Naive thymus-derived CD4-positive, alpha-beta T cell (primary cell): Measurements from ENCODE around the gene TUBB2B. TPM values are rescaled to one million over a fixed set of nuclear protein-coding genes. Genes with fewer than 3 reads are reported as not detected.

Experiments
- ATAC-seq: fragments of 150-1000 bp; cut with Tn5 transposase; 2 replicates; pipeline ENCODE4 v1.10.0; 2021; ENCODE audit warnings: mild to moderate bottlenecking, moderate library complexity
- CTCF ChIA-PET: fragments of 350-600 bp; sonication (Branson Sonifier 250); formaldehyde crosslinking; loops from one replicate; lab custom pipeline; 2021; ENCODE audit warnings: antibody characterized with exemption; lab: Charles Lee
- POLR2A ChIA-PET: fragments of 350-600 bp; sonication (Branson Sonifier 250); formaldehyde crosslinking; loops from one replicate; lab custom pipeline; 2021; ENCODE audit warnings: antibody characterized with exemption, inconsistent platforms; lab: Charles Lee
- DNase-seq, 9 donors: peaks; one replicate each; pipeline versions ENCODE4 v3.0.0 to v3.0.0-alpha.2; 2020 to 2022; ENCODE audit warnings: mixed read lengths in 1 of 9
- H3K27ac ChIP-seq: one replicate; pipeline ENCODE4 v1.7.0; 2013; ENCODE audit warnings: mild to moderate bottlenecking, low read depth, low read length, moderate library complexity
- H3K27me3 ChIP-seq, 2 donors: one replicate each; pipeline ENCODE4 v1.7.0; 2013; ENCODE audit warnings: low read length in 2 of 2, mild to moderate bottlenecking in 2 of 2, moderate library complexity in 2 of 2; ENCODE audit not compliant: control insufficient read depth in 2 of 2, insufficient read depth in 2 of 2
- H3K36me3 ChIP-seq, 3 experiments: 1 replicate in 2 of 3; 2 replicates in 1 of 3; pipeline ENCODE4 v1.7.0; 2013; ENCODE audit warnings: low read length in 3 of 3, mild to moderate bottlenecking in 3 of 3, moderate library complexity in 1 of 3; ENCODE audit not compliant: insufficient read depth in 3 of 3, control insufficient read depth in 2 of 3
- H3K4me1 ChIP-seq, 2 donors: one replicate each; pipeline ENCODE4 v1.7.0; 2013; ENCODE audit warnings: low read length in 2 of 2, mild to moderate bottlenecking in 2 of 2, moderate library complexity in 1 of 2; ENCODE audit not compliant: control insufficient read depth in 2 of 2, insufficient read depth in 2 of 2
- H3K4me3 ChIP-seq: 2 replicates; pipeline ENCODE4 v1.7.0; 2013; ENCODE audit warnings: mild to moderate bottlenecking, low read length
- H3K9me3 ChIP-seq, 3 experiments: 1 replicate in 2 of 3; 2 replicates in 1 of 3; pipeline ENCODE4 v1.7.0; 2013; ENCODE audit warnings: low read length in 3 of 3; ENCODE audit not compliant: control insufficient read depth in 2 of 3
- H3K27ac Mint-ChIP-seq, 9 donors: one replicate each; pipeline ENCODE4 v1.8.0; 2020 to 2022; ENCODE audit warnings: mixed read lengths in 9 of 9, mild to moderate bottlenecking in 8 of 9, moderate library complexity in 5 of 9, inconsistent platforms in 2 of 9
- H3K27me3 Mint-ChIP-seq, 5 donors: one replicate each; pipeline ENCODE4 v1.8.0; 2021 to 2022; ENCODE audit warnings: mixed read lengths in 5 of 5, mild to moderate bottlenecking in 1 of 5
- H3K36me3 Mint-ChIP-seq, 5 donors: one replicate each; pipeline ENCODE4 v1.8.0; 2020 to 2022; ENCODE audit warnings: mixed read lengths in 5 of 5, mild to moderate bottlenecking in 3 of 5, inconsistent platforms in 1 of 5
- H3K4me1 Mint-ChIP-seq, 7 donors: one replicate each; pipeline ENCODE4 v1.8.0; 2020 to 2022; ENCODE audit warnings: mixed read lengths in 7 of 7, mild to moderate bottlenecking in 3 of 7, inconsistent platforms in 1 of 7
- H3K4me3 Mint-ChIP-seq, 10 donors: one replicate each; pipeline ENCODE4 v1.8.0; 2020 to 2022; ENCODE audit warnings: mild to moderate bottlenecking in 10 of 10, mixed read lengths in 10 of 10, moderate library complexity in 6 of 10, inconsistent platforms in 2 of 10
- H3K9me3 Mint-ChIP-seq, 11 donors: one replicate each; pipeline ENCODE4 v1.8.0; 2020 to 2022; ENCODE audit warnings: mixed read lengths in 11 of 11, mild to moderate bottlenecking in 4 of 11, inconsistent platforms in 1 of 11, moderate library complexity in 1 of 11
- intact Hi-C, 2 donors: fragments of 100-400 bp; cut with micrococcal nuclease; formaldehyde crosslinking; loops; one replicate each; pipeline ENCODE4 v1.15.1; 2023
- polyA plus RNA-seq, 2 donors: library from polyadenylated mRNA; unstranded; fragments of 300-500 nt; fragmentation: Illumina TruSeq; gene quantifications; one replicate each; pipeline ENCODE4 v1.2.3, GENCODE V29; 2021
- total RNA-seq, 6 experiments: library from RNA in 5 of 6; stranded (reverse) in 5 of 6; gene quantifications; 1 replicate in 5 of 6; 2 replicates in 1 of 6; pipeline ENCODE4 v1.2.3 and lab custom pipeline; 2021 to 2026

TUBB2B gene
- total and polyA plus RNA-seq, 7 experiments from 2014 or later: 0.18 to 1.6 (median 0.40) TPM; not detected in 3

DNA sequence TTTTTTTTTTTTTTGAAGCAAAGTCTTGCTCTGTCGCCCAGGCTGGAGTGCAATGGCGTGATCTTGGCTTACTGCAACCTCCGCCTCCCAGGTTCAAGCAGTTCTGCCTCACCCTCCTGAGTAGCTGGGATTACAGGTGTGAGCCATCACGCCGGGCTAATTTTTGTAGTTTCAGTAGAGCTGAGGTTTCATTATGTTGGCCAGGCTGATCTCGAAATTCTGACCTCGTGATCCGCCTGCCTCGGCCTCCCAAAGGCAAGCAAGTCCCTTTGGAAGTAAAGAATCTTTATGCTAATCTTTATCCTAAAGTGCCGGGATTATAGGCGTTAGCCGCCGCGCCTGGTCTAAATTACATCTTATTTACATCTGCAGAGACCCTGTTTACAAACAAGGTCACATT is 32.8 kb upstream of the TUBB2B start:
- Histone ChIP-seq H3K4me1 (peaks cover 19 to 35% of the 10 kb centered on the region in 2 donors), H3K4me3 (peak overlapping the region; percentile 34), H3K36me3 (peaks cover 0 to 28% (median 5%) of the 10 kb centered on the region in 3 experiments), H3K27ac (no peak overlapping the region), H3K9me3 (no peaks in the 10 kb centered on the region), H3K27me3 (no peaks in the 10 kb centered on the region)
- ChIA-PET CTCF (interaction anchor here (0.6 to 1.4 kb wide), 3 partner anchors 150 to 543 kb away, joined by 3 read pairs; no protein-coding TSS in a partner anchor), POLR2A (interaction anchor here (0.6 to 1.8 kb wide), 5 partner anchors 62 to 761 kb away, joined by 3 to 5 read pairs (median 4); partner anchors contain the start of genes FAM50B and TUBB2A)
- Mint-ChIP-seq H3K27me3 (peaks cover 0 to 19% (median 0%) of the 10 kb centered on the region in 5 donors), H3K27ac (peak overlapping the region in 7 of 9 donors; percentile 49 to 97 (median 84)), H3K4me1 (peaks cover 28 to 58% (median 54%) of the 10 kb centered on the region in 7 donors), H3K4me3 (peak overlapping the region; percentile 74 to 99 (median 96)), H3K36me3 (peaks cover 0 to 10% (median 2%) of the 10 kb centered on the region in 5 donors), H3K9me3 (peaks cover 0 to 1% (median 0%) of the 10 kb centered on the region in 11 donors)
- intact Hi-C loops: no loop called here
- DNase-seq (no peak), ATAC-seq (no peak)

DNA sequence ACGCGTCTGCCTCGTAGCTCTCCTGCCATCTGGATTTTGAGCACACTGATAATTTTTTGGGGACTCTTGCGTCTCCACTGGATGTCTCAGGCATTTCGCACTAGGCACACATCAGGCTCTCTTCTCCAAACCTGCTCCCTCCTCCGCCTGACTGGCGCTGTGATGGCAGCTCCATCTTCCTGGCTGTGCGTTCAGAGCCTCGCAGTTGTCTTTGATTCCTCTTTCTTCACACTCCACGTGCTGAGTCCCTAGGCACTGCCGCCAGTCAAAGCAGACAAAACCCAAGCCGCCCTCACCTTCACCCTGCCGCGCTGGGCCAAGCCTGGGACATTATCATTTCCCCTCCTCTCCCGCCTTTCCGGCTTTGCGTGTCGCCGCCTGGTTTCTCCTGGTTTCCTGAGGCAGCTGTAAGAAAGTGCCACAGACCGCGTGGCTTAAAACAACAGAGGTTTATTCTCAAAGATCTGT is 32.1 kb upstream of the TUBB2B start:
- peak; percentile 31 for ATAC-seq
- H3K27me3 ChIP-seq: no peaks in the 10 kb centered on the region
- peak overlapping the region; percentile 80 for H3K27ac ChIP-seq
- H3K4me3 ChIP-seq: peak overlapping the region; percentile 85
- H3K9me3 ChIP-seq: no peaks in the 10 kb centered on the region
- POLR2A ChIA-PET: interaction anchor here (0.6 to 1.8 kb wide), 4 partner anchors 102 to 762 kb away, joined by 3 to 5 read pairs (median 4); partner anchors contain the start of genes FAM50B and TUBB2A
- peaks cover 0 to 4% (median 2%) of the 10 kb centered on the region in 5 donors for H3K36me3 Mint-ChIP-seq
- H3K27ac Mint-ChIP-seq: peak overlapping the region; percentile 84 to 98 (median 92)
- intact Hi-C loops: loop anchor here (1.0 to 10.0 kb wide), 8 partner anchors 133 to 1015 kb away; partner anchors contain the start of genes BPHL (in 1 of the 2), GMDS (in 1 of the 2), NQO2 (in 1 of the 2) and RIPK1 (in 1 of the 2)
- CTCF ChIA-PET: interaction anchor here (0.6 to 1.4 kb wide), 5 partner anchors 12 to 544 kb away, joined by 3 to 4 read pairs (median 3); no protein-coding TSS in a partner anchor
- DNase-seq: peak in 7 of 9 donors; percentile 24 to 45 (median 34)
- H3K27me3 Mint-ChIP-seq: peaks cover 0 to 25% (median 0%) of the 10 kb centered on the region in 5 donors
- H3K36me3 ChIP-seq: peaks cover 0 to 20% (median 5%) of the 10 kb centered on the region in 3 experiments
- H3K4me1 ChIP-seq: peaks cover 19 to 32% of the 10 kb centered on the region in 2 donors
- peaks cover 28 to 51% (median 46%) of the 10 kb centered on the region in 7 donors for H3K4me1 Mint-ChIP-seq
- H3K9me3 Mint-ChIP-seq: peaks cover 0 to 1% (median 0%) of the 10 kb centered on the region in 11 donors
- H3K4me3 Mint-ChIP-seq: peak overlapping the region; percentile 85 to 99 (median 97)

DNA sequence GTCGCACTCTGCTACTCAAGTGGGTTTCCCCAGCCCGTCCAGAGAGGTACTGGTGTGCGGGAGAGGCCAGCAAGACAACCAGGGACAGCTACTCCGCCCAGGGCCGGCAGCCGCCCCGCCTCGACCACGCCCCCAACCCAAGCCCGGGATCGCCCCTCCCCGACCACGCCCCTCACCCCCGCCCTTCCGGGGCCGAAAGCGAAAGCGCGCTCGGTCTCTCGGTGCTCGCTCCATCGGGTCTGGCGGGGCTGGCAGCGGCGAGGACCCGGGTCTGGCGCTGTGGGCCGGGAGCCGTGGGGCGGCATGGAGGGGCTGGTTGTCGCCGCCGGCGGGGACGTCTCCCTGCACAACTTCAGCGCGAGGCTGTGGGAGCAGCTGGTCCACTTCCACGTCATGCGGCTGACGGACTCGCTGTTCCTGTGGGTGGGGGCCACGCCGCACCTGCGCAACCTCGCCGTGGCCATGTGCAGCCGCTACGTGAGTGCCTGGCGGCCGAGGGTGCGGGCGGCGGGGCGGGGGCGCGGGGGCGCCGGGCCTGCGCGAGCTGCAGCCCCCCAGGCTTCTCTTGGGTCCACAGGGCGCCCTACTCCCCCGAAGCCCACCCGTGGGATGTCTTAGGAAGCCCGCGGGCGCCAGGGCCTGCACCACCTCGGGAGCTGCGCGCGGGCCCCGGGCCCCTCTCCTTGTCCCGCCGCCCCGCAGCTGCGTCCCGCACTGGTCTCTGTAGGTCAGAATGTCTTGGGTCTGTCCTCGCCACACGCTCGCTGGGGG is 31.5 kb upstream of the TUBB2B start, which contains the start of gene PSMG4:
Gene PSMG4 (plus strand): TSS at position 228 of the 771 bp plus-strand sequence. CDS start 76 bp downstream, at position 304.
- Mint-ChIP-seq H3K27me3 (peaks cover 0 to 25% (median 0%) of the 10 kb centered on the region in 5 donors), H3K4me1 (peaks cover 28 to 45% (median 42%) of the 10 kb centered on the region in 7 donors), H3K36me3 (peaks cover 0 to 5% (median 3%) of the 10 kb centered on the region in 5 donors), H3K27ac (peak within 1 kb of the TSS; percentile 84 to 98 (median 92)), H3K9me3 (peaks cover 0 to 5% (median 1%) of the 10 kb centered on the region in 11 donors), H3K4me3 (peak within 1 kb of the TSS; percentile 85 to 99 (median 97))
- no peaks in the 10 kb centered on the region for H3K9me3 ChIP-seq
- DNase-seq: peak; percentile 81 to 98 (median 89)
- H3K27me3 ChIP-seq: no peaks in the 10 kb centered on the region
- peak within 1 kb of the TSS; percentile 85 for H3K4me3 ChIP-seq
- H3K36me3 ChIP-seq: peaks cover 0 to 14% (median 1%) of the 10 kb centered on the region in 3 experiments
- H3K4me1 ChIP-seq: peaks cover 19 to 26% of the 10 kb centered on the region in 2 donors
- ChIA-PET CTCF (interaction anchor here (0.9 to 1.0 kb wide), 2 partner anchors 11 to 136 kb away, joined by 3 to 4 read pairs; no protein-coding TSS in a partner anchor), POLR2A (interaction anchor here (1.5 to 1.8 kb wide), 3 partner anchors 101 to 762 kb away, joined by 3 to 5 read pairs (median 5); partner anchors contain the start of genes FAM50B and TUBB2A)
- peak; percentile 97 for ATAC-seq
- intact Hi-C loops: loop anchor here (1.0 to 10.0 kb wide), 14 partner anchors 97 to 1014 kb away; partner anchors contain the start of genes BPHL (in 2 of the 2), TUBB2A (in 2 of the 2), WRNIP1 (in 2 of the 2) and ECI2 (in 1 of the 2)
- H3K27ac ChIP-seq: peak within 1 kb of the TSS; percentile 80

DNA sequence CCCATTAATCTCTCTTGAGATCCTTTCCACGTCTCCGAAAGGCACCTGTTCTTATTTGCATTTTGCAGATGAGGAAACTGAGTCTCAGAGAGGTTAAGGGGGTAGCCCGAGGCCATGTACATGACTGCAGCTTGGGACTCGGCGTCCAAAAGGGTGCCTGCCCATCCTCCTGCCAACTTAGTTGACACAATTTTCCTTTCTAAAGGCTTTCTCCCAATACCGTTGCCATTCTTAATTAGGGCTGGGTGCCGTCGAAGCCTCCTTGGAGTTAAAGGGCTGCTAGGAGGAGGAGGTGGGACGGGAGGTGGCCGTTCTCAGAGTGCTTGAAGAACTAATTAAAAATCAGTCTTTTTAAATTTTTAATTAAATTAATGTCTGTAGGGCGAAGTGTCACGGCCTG is 30.7 kb upstream of the TUBB2B start:
- H3K9me3 ChIP-seq: no peaks in the 10 kb centered on the region
- DNase-seq (no peak), ATAC-seq (no peak)
- H3K36me3 ChIP-seq: peaks cover 0 to 7% (median 0%) of the 10 kb centered on the region in 3 experiments
- H3K4me1 Mint-ChIP-seq: peaks cover 23 to 38% (median 35%) of the 10 kb centered on the region in 7 donors
- peak overlapping the region; percentile 80 for H3K27ac ChIP-seq
- intact Hi-C loops: loop anchor here (1.0 to 10.0 kb wide), 13 partner anchors 98 to 1013 kb away; partner anchors contain the start of genes TUBB2A (in 2 of the 2), WRNIP1 (in 2 of the 2), BPHL (in 1 of the 2) and ECI2 (in 1 of the 2)
- ChIA-PET CTCF (no interaction called here), POLR2A (interaction anchor here (1.4 to 1.8 kb wide), 2 partner anchors 190 to 763 kb away, joined by 3 to 5 read pairs; partner anchors contain the start of gene RIPK1)
- peaks cover 0 to 25% (median 0%) of the 10 kb centered on the region in 5 donors for H3K27me3 Mint-ChIP-seq
- H3K4me1 ChIP-seq: peaks cover 19 to 23% of the 10 kb centered on the region in 2 donors
- H3K27ac Mint-ChIP-seq: peak overlapping the region in 1 of 9 donors; percentile 84
- no peak overlapping the region for H3K4me3 ChIP-seq
- peaks cover 0 to 5% (median 1%) of the 10 kb centered on the region in 11 donors for H3K9me3 Mint-ChIP-seq
- H3K36me3 Mint-ChIP-seq: peaks cover 0 to 4% (median under 1%) of the 10 kb centered on the region in 5 donors
- H3K4me3 Mint-ChIP-seq: peak overlapping the region in 8 of 10 donors; percentile 47 to 99 (median 81)
- H3K27me3 ChIP-seq: no peaks in the 10 kb centered on the region

DNA sequence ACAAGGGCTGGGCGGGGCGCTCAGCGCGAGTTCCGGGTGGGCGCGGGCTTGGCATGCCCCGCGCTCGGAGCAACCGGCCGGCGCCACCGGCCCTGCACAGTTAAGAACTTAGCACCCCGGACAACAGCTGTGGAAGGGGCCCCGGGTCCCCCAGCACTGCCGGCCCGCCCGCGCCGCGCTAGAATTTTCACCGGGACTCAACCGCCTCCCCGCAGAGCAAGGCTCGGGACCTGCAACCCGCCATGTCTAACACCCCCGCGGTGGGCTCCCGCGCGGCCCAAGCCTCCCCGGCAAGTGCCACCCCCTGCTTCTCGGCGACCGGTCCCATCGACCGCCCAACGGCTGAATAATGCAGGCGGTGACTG is 26.1 kb upstream of the TUBB2B start:
- Histone ChIP-seq H3K27me3 (no peaks in the 10 kb centered on the region), H3K27ac (no peak overlapping the region), H3K4me1 (peaks cover 7 to 8% of the 10 kb centered on the region in 2 donors), H3K4me3 (no peak overlapping the region), H3K9me3 (no peaks in the 10 kb centered on the region), H3K36me3 (no peaks in the 10 kb centered on the region)
- ChIA-PET CTCF (interaction anchor here (0.7 to 0.9 kb wide), 2 partner anchors 16 to 71 kb away, joined by 3 to 4 read pairs; no protein-coding TSS in a partner anchor), POLR2A (no interaction called here)
- H3K9me3 Mint-ChIP-seq: peaks cover 0 to 5% (median 0%) of the 10 kb centered on the region in 11 donors
- H3K4me1 Mint-ChIP-seq: peaks cover 6 to 12% (median 7%) of the 10 kb centered on the region in 7 donors
- DNase-seq (no peak), ATAC-seq (no peak)
- H3K27me3 Mint-ChIP-seq: peaks cover 7 to 46% (median 17%) of the 10 kb centered on the region in 5 donors
- intact Hi-C loops: loop anchor here in 1 of 2 donors (10.0 kb wide), 1 partner anchor 1009 kb away; the partner anchor contains the start of gene GMDS
- no peak overlapping the region for H3K4me3 Mint-ChIP-seq
- peaks cover 0 to 5% (median 0%) of the 10 kb centered on the region in 5 donors for H3K36me3 Mint-ChIP-seq
- no peak overlapping the region for H3K27ac Mint-ChIP-seq
